ENCODE data around the gene PPP1R1B.

The PPP1R1B gene

DNA sequence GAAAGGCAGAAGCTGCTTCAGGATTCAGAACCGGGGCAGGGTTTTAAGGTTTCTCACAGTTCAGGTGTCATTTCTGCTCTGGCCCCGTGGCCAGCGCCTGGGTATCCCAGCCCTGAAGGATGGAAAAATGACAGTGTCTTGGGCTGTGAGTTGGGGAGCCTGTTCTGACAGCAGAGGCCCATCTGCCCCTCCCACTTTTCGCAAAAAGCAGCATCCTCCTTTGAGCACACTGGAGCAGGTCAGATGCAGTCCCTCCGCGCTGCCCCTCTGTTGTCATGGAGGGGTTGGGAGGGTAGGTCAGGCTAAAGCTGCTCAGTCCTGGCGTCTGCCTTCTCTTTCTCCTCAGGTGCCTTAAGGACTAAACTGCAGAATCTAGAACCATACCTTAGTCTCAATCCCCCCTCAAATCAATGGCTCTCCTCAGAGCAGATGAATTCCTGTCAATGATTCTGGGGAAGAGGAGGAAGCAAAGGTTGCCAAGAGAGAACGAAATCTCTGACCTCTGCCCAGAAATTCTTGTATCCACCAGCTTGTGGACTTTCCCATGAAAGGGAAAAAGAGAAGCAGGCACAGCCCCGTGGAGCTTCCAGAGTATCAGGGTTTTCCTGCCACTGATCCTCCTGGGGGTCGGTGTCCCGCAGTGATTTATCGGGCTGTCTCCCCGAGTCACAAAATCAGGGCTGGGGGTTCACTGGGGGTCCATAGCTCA, 26.3 kb upstream of the PPP1R1B start:
- DNase-seq (ENCODE audit: low spot score), result no peak

DNA sequence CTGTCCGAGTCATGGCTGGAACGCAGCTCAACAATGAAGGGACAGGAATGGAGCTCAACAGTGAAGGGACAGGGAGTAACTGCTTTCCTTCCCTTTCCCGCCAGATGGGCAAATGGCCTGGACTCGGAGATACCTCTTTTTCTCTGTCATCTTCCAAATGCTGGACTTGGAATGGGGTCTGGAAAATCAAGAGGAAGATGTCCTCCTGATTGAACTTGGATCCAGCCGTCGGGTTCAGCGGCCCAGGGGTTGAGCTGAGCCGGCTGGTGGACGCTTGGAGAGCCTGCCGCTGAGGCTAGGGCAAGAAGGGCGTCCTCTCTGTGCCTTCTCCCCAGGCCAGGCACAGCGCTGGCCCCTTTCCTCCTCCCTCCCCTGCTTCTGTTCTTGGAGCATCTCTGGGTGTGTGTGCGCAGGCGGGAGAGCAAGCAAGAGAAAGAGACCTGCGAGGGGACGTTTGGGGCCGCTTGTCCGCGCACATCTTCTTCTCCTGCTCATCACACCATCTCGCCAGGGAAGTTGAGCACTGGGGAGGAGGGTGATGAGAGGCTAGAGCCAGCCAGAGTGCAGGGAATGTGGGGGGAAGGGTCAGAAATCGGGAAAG, 25.7 kb upstream of the PPP1R1B start:
- no peak for DNase-seq (ENCODE audit: low spot score)

DNA sequence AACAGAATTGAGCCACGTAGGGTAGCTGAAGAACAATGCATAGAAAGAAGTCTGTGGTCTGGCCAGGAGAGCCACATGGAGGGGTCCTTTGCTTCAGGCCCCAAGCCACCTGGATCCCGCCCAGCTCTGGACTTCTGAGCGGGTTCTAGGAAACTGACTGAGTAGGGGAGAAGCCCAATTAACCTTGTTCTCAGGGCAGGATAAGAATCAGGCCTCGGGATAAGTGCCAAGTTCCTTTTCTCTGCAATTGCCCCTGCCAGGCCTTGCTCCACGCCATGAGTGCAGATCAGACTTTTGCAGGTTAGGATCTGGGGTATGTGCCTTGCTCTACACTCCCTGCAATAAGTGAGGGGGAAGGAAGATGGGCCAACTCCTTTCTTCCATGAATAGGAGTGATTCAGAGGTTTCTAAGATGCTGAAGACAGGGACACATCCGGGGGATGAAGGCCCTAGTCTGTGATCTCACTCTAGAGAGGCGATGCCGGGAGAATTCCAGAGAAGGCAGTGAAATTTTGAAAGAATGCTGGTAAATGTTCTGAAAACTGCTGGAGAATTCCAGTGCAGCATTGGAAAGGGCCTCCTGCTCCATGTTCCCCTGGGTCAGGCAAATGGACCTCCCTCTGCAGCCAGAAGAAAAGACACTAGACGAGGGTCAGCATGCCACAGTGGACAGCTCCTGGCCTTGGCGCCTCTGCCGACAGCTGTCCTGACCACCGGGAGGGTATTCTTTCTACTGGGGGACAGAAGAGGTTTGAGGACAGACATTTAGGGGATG, 24.8 kb upstream of the PPP1R1B start:
- DNase-seq (ENCODE audit: low spot score), result no peak

DNA sequence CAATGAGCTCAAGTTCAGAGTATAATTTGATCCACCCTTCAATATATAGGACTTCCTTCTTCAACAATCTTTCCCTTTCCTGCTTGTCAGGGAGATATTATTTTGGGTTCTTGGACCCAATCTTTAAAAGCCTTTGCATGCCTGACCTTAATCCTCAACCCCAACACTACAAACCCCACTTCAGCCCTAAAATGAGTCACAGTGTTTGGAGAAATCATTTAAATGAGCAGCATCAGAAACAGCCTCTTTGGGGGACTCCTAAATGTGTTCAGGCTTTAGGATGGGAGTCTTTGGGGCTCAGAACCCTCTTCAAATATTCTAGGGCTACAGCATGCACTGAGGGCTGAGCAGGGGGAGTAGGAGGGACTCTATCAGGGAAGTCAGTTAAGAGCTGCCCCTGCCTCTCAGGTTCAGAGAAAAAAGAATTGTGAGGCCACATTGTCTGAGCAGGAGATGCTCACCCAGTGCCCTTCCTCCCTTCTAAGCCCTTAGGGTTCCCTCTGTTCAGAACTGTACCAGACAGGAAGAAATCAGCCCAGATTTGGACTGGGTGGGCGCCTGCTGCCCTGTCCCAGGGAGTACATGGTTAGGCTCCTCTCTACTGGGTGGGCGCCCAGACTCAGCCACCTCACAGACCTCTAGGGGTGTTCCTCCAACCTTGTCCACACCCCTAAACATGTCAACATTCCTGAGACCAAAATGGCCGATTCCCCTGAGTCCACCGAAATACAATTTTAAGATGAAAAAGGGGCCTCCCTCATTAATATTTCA, 24.0 kb upstream of the PPP1R1B start:
- DNase-seq (ENCODE audit: low spot score), result no peak

DNA sequence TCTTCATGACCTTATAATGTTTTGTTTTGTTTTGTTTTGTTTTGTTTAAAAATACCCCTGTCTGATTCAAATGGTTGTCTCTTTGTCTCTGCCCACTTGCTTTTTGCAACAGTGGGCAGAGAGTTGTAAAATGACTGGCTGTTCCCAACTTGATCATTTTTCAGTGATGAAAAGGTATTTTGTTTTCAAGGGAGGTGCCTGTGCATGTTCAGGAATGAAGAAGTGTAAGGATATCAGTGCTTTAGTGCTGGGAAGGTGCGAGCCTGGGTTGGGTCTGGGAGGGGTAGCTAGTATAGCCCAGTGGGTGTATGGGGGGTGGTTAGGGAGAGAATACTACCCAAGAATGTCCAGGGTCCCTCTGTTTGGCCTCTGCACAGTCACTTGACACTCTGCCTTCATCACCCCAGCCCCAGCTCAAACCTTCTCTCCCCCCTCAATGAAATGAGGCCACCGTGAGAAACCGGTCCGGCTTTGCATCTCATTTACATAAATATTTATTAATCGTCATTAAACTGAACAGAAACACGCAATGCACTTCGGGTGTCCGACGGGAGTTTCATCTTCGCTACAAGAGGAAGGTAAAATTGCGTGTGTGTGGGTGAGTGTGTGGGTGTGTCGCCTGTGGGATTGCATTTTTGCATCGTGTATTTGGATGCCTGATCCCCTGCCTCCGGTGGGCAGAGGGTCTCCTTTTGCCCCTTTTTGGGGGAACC, 23.3 kb upstream of the PPP1R1B start:
- DNase-seq (ENCODE audit: low spot score), result no peak

DNA sequence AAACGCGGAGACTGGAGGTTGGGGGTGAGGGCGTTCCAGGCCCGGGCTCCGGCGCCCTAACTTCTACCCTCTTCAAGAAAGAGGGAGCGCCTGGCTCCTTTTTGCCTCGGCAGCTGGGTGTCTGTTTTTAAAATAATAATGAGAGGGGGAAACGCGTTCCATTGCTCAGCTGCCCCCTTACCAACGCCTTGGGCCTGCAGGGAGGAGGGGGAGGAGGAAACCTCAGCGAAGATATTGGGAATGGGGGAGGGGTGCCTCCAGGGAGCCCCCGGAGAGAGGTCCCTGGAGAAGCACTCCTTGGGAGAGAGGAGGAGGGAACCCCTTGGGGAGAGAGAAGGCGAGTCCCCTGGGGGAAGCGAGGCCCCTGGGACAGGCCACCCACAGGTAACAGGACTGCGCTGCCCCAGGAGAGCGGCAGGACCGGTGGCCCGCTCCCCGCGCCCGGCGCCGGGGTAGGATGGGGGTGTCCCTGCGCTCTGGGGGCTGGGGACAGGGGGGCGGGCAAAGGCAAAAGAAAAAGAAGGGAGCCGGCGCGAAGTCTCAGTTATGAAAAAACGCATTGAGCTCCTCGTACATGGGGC, 21.8 kb upstream of the PPP1R1B start:
- DNase-seq (ENCODE audit: low spot score), result no peak

DNA sequence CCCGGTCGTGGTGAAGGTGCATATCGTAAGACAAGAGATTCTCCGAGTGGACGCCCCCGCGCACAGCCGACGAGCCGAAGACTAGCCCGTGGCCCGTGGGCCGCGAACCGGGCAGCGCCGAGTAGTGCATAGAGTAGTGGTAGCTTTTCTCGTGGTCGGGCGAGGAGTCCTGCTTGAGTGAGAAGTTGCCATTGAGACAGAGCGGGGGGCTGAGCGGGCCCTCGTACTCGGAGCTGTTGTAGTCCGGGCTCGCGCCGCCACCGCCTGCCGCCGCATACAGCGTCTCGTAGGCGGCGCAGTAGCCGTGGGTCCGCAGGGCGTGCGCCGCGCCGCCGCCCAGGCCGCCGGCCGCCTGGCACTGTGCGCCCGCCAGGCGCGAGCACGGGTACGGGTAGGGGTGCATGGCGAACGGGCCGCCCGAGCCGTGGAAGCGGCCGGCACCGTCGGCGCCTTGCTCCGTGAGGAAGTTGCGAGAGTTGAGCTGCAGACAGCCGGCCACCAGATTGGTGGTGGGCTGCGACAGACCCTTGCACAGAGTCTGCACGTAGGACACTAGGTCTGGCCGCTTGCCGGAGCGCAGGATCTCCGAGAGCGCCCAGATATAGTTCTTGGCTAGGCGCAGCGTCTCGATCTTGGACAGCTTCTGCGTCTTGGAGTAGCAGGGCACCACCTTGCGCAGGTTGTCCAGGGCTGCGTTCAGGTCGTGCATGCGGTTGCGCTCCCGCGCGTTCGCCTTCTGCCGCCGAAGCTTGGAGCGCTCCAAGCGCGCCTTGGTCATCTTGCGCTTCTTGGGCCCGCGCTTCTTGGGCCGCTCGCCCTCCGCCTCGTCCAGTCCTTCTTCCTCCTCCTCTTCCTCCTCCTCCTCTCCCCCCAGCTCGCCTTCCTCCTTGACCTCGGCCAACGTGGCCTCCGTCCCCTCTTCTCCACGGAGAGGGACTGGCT, 21.0 kb upstream of the PPP1R1B start:
- no peak for DNase-seq (ENCODE audit: low spot score)

DNA sequence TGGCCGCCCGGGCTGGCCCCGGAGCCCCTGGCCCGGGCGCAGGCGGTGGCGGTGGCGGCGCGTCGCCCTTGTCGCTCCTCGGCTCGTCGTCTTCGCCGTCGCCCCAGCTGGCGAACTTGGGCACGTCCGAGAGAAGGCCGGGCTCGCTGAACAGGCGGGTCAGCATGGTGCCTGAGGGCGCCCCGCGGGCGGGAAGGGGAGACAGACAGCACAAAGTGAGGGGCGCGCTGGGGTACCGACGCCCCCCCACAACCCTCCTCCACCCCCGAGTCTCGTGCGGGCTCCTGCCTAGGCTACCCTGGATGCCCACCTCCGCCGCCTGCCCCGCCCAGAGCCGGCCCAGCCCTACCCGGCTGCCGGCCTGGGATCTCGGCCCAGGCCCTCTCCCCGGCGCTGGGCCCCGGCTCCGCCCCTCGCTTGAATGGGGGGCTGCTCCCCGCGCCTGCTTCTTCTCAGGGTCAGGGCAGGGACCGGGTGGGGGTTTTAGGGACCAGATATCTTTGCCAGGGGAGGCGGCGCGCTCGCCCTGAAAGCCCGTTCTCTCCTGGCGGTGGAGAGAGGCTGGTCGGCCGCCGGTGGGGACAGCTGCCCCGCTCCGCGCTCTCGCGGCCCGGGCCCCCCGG, 20.2 kb upstream of the PPP1R1B start:
- no peak for DNase-seq (ENCODE audit: low spot score)

DNA sequence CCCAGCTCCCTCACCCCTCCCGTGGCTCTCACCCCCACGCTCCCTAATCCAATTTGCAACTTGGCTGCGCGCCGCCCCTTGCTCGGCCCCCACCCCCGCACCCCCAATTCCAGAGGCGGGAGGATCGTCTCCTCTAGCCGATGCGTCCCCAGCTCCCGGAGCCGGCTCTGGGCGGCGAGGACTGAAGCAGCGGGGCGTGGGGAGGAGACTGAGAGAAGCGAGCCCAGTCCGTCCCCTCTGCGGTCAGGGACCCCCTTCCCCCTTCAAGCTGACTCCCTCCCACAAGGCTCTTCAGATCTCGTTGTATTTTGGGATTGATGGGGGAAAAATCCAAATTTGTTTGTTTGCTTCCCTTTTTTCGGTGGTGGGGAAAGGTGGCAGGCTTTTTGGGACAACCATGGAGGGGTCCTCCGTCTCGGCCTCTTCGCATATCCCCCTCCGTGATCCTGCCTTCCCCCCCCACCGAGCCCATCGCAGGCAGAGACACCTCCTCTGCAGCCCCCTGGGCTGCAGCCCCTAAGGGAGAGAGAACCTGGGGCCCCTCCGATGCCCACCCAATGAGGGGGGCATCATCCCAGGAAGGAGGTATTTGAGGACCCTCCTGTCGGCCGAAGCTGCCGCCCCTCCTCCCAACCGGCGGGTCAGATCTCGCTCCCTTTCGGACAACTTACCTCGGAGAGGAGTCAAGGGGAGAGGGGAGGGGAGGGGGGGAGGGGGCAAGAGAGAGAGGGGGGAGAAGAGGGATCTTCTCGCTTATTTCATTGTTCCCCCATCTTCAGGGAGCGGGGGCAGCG, 19.5 kb upstream of the PPP1R1B start:
- DNase-seq (ENCODE audit: low spot score), result no peak

DNA sequence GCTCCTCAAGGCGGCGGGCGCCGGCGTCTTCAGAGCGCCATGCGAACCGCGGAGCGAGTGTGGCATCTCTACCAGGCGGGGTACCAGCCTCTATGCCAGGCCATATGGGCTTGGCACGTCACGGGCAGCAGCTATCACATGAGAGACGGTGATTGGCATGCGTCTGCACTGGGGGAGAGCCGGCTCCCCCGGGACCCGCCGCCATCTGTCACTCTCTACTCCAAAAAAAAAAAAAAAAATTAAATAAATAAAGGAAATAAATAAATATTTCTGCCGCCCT, 19.0 kb upstream of the PPP1R1B start, which contains the start of gene NEUROD2:
NEUROD2 (minus strand) TSS at position 70 of the 280 bp plus-strand sequence. CDS start 1,321 bp downstream, outside the sequence.
- no peak for DNase-seq (ENCODE audit: low spot score)

DNA sequence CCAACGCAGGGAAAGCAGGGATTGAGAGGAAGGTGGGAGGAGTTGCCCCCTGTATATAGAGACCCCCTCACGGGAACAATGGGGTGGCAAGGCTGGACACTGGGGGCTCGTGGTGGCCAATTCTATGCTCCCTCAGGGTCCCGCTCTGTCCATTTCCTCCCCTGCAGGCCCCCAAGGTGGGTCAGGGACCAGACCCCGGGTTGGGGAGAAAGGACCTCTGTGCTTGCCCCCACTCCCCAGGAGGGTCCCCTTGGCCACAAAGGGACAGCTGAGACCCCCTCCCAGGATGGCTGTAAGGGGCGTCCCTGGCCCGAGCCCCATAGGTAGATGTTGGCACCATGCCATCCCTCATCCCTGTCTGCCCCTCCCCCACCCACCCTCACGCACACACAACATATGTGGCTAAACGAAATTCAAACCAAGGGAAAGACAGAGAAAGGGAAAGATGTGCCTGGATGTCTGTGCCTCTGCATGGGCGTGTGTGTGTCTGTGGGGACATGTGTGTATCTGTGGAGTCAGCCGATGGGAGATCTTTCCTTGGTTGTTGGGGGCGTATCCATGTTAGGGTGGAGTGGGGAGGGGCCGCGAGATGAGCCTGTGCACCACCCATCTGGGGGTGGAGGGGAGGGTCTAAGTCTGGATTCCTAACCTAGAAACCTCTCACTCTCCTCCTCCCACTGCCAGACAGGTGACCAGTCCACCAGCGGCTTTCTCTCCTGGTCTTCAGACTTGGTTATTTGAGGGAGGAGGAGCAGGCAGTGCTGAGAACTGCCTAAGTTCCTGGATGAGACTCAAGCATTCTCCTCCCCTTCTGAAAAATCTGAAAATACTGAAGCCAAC, 18.4 kb upstream of the PPP1R1B start:
- DNase-seq (ENCODE audit: low spot score), result no peak

DNA sequence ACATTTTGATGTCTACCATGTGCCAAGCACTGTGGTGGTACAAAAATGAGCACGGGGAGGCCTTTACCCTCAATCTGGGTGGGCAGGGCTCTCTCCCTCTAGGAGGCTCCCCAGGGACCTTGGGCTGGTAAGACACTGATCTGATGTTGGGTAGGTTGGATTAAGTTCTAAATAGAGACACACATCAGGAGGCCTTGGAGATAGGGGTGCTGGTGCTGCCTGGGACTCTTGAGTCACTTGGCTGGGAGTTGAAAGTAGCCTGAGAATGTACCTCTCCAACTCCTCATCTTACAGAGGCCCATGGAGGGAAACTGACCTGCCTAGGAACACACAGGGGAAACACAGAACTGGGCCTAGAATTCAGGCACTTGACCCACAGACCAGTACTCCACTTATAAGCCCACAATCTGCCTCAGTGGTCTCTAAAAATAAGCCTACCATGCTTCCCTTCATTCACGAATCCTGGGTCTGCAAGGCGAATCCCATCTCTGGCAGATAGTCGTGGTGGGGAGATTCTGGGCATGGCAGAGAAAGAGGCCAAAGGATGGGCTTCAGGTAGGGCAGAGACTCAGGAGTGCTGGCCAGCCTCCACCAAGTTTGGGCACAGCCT, 17.2 kb upstream of the PPP1R1B start:
- DNase-seq (ENCODE audit: low spot score), result no peak

DNA sequence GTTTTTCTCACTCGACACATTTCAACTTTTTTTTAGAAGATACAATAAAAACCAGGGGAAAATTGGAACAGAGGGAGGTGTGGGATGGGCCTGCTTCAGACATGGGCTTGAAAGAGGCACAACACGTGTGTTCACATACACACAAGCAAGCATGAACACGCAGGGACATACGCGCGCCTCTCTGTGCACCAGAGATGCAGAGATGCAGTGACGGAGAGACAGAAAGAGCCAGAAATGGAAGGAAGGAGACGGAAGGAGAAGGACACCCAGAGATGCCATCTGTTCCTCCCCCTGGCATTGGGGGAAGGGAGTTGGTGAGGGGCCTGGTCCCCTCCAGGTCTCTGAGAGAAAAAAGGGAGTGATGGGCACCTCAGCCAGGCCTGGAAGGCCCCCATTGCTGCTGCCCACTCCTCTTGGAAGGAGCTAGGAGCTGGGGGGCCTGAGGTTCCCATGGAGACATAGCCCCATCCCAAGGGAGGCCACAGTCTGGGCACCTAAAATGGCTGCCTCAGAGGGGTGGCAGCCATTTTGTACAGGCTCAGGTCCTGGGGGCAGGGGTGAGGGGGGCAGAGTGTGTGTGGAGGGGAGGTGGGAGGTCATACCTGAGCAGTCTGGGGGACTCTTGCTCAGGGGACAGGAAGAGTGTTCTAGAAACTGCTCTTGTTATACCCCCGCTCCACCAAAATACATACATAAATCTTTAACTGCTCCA, 15.2 kb upstream of the PPP1R1B start:
- no peak for DNase-seq (ENCODE audit: low spot score)

DNA sequence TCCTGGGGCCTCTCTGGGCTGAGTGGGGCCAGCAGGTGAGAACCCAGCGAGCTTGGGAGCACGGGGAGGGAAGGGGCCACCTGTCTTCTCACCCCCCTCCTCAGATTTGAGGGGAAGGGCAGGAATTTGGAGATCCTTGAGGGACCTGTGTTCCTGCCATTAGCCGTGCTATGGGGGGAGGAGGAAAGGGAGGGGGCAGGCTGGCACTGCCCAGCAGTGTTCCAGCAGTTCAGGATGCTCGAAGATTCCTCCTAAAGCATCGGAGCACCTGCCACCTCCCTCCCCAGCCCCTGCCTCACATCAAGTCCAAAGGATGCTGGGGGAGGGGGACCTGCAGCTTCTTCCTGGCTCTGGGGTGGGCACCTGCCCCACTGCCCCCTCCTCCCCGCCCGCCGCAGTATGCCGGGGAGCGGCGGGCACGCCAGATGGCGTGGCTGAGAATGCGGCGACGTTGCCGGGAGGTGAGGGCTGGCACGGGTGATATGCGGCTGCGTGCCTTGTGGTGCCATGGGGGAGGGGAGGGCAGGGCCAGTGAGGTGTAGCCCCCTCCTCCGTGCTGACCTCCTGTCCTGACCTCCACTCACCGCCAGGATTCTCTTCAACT, 14.4 kb upstream of the PPP1R1B start:
- no peak for DNase-seq (ENCODE audit: low spot score)

DNA sequence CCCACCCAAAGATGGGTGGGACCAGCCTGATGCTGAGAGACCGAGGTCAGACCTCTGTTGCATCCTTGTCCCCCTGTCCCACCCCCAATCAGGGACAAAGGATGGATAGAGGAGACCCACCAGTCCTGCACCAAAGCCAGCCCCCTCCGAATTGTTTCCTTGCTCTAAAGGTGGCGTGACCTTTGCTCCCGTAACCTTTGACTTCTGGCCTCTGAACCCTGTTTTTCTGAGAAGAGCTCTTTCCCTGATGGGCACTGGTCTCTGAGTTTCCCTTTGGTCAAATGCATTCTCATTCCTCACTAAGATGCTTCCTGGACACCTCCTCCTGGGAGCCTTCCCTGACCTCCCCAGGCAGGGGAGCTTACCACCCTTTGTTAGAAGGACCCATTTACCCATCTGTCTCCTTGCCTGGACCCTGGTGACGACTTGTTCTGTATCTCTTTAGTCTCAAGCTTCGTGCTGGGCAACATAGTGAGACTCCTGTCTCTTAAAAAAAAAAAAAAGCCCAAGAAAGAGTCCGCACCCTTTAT, 13.8 kb upstream of the PPP1R1B start:
- no peak for DNase-seq (ENCODE audit: low spot score)

DNA sequence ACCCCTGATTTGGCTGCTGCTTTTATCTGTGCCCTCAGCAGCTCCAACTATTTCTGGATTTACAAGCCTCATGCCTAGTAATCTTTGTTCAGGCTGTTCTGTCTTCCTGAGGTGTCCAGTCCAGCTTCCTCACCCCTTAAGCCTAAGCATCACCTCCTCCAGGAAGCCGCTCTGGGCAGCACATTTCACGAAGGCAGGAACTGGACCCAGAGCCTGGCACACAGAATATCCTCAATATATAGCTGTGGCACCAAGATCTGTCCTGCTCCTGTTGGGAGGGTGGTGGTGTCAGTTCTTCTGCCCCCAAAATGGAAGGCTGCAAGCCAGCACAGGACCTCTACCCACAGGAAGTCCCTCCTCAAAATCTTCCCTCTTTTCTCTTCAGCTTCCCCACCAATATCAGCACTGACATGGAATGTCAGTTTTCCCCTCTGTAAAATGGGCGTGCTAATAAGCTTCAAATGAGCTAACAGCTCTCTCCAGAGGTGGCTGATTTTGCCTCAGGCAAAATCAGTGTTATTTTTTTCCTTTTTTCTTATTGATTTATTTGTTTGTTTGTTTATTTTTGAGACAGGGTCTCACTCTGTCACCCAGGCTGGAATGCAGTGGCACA, 12.1 kb upstream of the PPP1R1B start:
- no peak for DNase-seq (ENCODE audit: low spot score)
